PC-3 (cell line): ENCODE measurements around the gene SBNO2. TPM values are rescaled to one million over a fixed set of nuclear protein-coding genes. Genes with fewer than 3 reads are reported as not detected.
A peak's percentile ranks its signal among the peaks of the same experiment; 100 is the strongest.

Experiments
- ATAC-seq: fragments of 200-7000 bp; cut with Tn5 transposase; 2 replicates; pipeline ENCODE4 v1.9.1; 2020; ENCODE audit warnings: mild to moderate bottlenecking, moderate library complexity
- BruUV-seq: library from RNA; stranded (reverse); fragments of 400-500 nt; replicated peaks from 2 replicates; lab custom pipeline; 2021; lab: Mats Ljungman, UMichigan
- CTCF ChIA-PET: fragments of 300-600 bp; sonication (Branson Sonifier 250); formaldehyde crosslinking; loops from one replicate; lab custom pipeline; 2022; ENCODE audit warnings: antibody characterized with exemption; lab: Charles Lee
- POLR2A ChIA-PET: fragments of 300-600 bp; sonication (Branson Sonifier 250); formaldehyde crosslinking; loops from one replicate; lab custom pipeline; 2022; ENCODE audit warnings: antibody characterized with exemption; ENCODE audit not compliant: unreplicated experiment; lab: Charles Lee
- DNase-seq: peaks from one replicate; pipeline ENCODE4 v3.0.0-alpha.2; 2015
- H2AFZ ChIP-seq: fragments of 300-600 bp; sonication (generic); 2 replicates; pipeline ENCODE4 v1.6.0; 2016; ENCODE audit warnings: antibody characterized with exemption, low read length
- H3F3A ChIP-seq: fragments of 300-600 bp; sonication (generic); one replicate; pipeline ENCODE4 v1.6.0; 2017; ENCODE audit warnings: antibody characterized with exemption, low read length, control low read depth, mild to moderate bottlenecking; ENCODE audit not compliant: unreplicated experiment
- H3K27ac ChIP-seq: fragments of 300-600 bp; sonication (generic); 2 replicates; pipeline ENCODE4 v1.5.1; 2016; ENCODE audit warnings: mild to moderate bottlenecking, low read length
- H3K27me3 ChIP-seq: fragments of 300-600 bp; sonication (generic); 2 replicates; pipeline ENCODE4 v1.6.1; 2016; ENCODE audit warnings: low read length, mixed read lengths
- H3K36me3 ChIP-seq: fragments of 300-600 bp; sonication (generic); 2 replicates; pipeline ENCODE4 v1.6.1; 2016; ENCODE audit warnings: low read depth, mixed run types, low read length, mixed read lengths
- H3K4me1 ChIP-seq: fragments of 300-600 bp; sonication (generic); 2 replicates; pipeline ENCODE4 v1.5.1; 2016; ENCODE audit warnings: low read length; ENCODE audit not compliant: insufficient read depth
- H3K4me2 ChIP-seq: fragments of 300-600 bp; sonication (generic); 2 replicates; pipeline ENCODE4 v1.6.0; 2016; ENCODE audit warnings: low read length
- H3K4me3 ChIP-seq: fragments of 300-600 bp; sonication (generic); 2 replicates; pipeline ENCODE4 v1.5.1; 2016; ENCODE audit warnings: mild to moderate bottlenecking, low read length, mixed read lengths
- H3K79me2 ChIP-seq: fragments of 300-600 bp; sonication (generic); 2 replicates; pipeline ENCODE4 v1.6.1; 2017; ENCODE audit warnings: low read length, mixed read lengths
- H3K9ac ChIP-seq: fragments of 300-600 bp; sonication (generic); 2 replicates; pipeline ENCODE4 v1.6.0; 2016; ENCODE audit warnings: mild to moderate bottlenecking, low read length
- H3K9me2 ChIP-seq: fragments of 300-600 bp; sonication (generic); replicated peaks from 2 replicates; pipeline ENCODE4 v1.6.1; 2016; ENCODE audit warnings: mixed run types, low read length, mixed read lengths
- H3K9me3 ChIP-seq: fragments of 300-600 bp; sonication (generic); 2 replicates; pipeline ENCODE4 v1.6.1; 2016; ENCODE audit warnings: low read length, mixed read lengths
- H4K20me1 ChIP-seq: fragments of 300-600 bp; sonication (generic); 2 replicates; pipeline ENCODE4 v1.6.1; 2016; ENCODE audit warnings: low read length, mixed read lengths
- EZH2 ChIP-seq: fragments of 300-600 bp; sonication (generic); IDR thresholded peaks from one replicate; pipeline ENCODE4 v1.6.1; 2017; ENCODE audit warnings: antibody characterized with exemption, mild to moderate bottlenecking, low read length; ENCODE audit not compliant: unreplicated experiment
- EZH2phosphoT487 ChIP-seq: fragments of 300-600 bp; sonication (generic); IDR thresholded peaks from 2 replicates; pipeline ENCODE4 v1.6.1; 2018; ENCODE audit warnings: mild to moderate bottlenecking, antibody characterized with exemption, low read length, borderline replicate concordance
- intact Hi-C: fragments of 100-400 bp; cut with micrococcal nuclease; formaldehyde crosslinking; loops from 2 replicates; pipeline ENCODE4 v1.9.0; 2023
- total RNA-seq: library from RNA; depleted of rRNA; stranded (reverse); fragments of >200 nt; gene quantifications from 2 replicates; pipeline ENCODE4 v1.2.3, GENCODE V29; 2014
- TF ChIP-seq, protein P1 (sequence below): fragments of 300-600 bp; sonication (generic); conservative IDR thresholded peaks from 2 replicates; pipeline ENCODE4 v1.5.1; 2017; ENCODE audit warnings: antibody characterized with exemption, low read depth, mild to moderate bottlenecking, low read length

SBNO2 gene
- total RNA-seq, 1 experiment from 2014 or later = 62.4 TPM

DNA sequence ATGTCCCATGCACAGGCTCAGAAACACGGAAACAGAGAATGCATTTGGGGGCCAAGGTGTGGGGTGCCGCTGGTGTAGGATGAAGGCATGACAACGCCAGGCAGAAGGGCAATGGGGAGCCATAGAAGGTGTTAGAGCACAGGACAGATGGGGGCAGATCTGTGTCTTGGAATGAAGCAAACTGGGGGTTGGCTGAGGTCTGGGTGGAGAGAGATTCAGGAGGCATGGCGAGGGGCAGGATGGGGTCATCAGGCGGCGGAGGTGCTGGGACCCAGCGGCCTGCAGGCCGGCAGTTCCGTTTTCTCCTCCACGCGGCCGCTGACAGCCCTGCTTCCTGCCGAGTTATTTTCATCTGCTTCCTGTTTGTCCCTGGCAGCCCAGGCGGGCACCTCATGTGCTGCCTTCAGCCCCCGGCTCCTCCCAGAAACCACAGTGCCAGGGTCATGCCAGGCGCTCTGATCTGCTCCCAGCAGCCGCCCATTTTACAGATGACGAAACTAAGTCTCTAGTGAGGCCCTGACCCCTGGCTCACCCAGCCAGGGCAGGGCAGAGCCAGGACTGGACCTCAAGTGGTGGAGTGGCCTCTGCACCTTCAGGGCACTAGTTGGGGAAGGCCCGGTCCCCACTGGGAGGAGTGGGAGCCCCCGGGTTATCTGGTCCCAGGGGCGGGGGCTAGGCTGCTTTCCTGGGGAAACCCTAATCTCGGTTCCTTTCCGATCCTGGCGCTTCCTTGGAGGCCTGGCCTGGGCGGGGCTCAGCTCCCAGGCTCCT lies 104.9 kb downstream of the SBNO2 start:
- DNase-seq = no peak
- H3K36me3 ChIP-seq = no peaks in the 10 kb centered on the region
- no TSS peak for BruUV-seq
- no peak overlapping the region for H3K27ac ChIP-seq
- H3K9me2 ChIP-seq = no peaks in the 10 kb centered on the region
- ChIA-PET CTCF (no interaction called here), POLR2A (no interaction called here)
- TF ChIP-seq EZH2phosphoT487 = no peak
- TF ChIP-seq, protein P1, sequence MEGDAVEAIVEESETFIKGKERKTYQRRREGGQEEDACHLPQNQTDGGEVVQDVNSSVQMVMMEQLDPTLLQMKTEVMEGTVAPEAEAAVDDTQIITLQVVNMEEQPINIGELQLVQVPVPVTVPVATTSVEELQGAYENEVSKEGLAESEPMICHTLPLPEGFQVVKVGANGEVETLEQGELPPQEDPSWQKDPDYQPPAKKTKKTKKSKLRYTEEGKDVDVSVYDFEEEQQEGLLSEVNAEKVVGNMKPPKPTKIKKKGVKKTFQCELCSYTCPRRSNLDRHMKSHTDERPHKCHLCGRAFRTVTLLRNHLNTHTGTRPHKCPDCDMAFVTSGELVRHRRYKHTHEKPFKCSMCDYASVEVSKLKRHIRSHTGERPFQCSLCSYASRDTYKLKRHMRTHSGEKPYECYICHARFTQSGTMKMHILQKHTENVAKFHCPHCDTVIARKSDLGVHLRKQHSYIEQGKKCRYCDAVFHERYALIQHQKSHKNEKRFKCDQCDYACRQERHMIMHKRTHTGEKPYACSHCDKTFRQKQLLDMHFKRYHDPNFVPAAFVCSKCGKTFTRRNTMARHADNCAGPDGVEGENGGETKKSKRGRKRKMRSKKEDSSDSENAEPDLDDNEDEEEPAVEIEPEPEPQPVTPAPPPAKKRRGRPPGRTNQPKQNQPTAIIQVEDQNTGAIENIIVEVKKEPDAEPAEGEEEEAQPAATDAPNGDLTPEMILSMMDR = no peak
- no peak for TF ChIP-seq EZH2
- ATAC-seq = no peak
- H3K4me2 ChIP-seq = no peak overlapping the region
- no peaks in the 10 kb centered on the region for H3K9me3 ChIP-seq
- H3F3A ChIP-seq = no peaks in the 10 kb centered on the region
- no peaks in the 10 kb centered on the region for H3K27me3 ChIP-seq
- intact Hi-C loops = loop anchor here (5.0 kb wide), 1 partner anchor 33 kb away; the partner anchor contains the start of gene GPX4
- no peak overlapping the region for H2AFZ ChIP-seq
- H4K20me1 ChIP-seq = no peaks in the 10 kb centered on the region
- peaks cover 18% of the 10 kb centered on the region for H3K4me1 ChIP-seq
- 0 out of 2 replicates have a peak, but pooled peaks cover 4% of the 10 kb centered on the region for H3K79me2 ChIP-seq
- no peak overlapping the region for H3K9ac ChIP-seq
- no peak overlapping the region for H3K4me3 ChIP-seq

DNA sequence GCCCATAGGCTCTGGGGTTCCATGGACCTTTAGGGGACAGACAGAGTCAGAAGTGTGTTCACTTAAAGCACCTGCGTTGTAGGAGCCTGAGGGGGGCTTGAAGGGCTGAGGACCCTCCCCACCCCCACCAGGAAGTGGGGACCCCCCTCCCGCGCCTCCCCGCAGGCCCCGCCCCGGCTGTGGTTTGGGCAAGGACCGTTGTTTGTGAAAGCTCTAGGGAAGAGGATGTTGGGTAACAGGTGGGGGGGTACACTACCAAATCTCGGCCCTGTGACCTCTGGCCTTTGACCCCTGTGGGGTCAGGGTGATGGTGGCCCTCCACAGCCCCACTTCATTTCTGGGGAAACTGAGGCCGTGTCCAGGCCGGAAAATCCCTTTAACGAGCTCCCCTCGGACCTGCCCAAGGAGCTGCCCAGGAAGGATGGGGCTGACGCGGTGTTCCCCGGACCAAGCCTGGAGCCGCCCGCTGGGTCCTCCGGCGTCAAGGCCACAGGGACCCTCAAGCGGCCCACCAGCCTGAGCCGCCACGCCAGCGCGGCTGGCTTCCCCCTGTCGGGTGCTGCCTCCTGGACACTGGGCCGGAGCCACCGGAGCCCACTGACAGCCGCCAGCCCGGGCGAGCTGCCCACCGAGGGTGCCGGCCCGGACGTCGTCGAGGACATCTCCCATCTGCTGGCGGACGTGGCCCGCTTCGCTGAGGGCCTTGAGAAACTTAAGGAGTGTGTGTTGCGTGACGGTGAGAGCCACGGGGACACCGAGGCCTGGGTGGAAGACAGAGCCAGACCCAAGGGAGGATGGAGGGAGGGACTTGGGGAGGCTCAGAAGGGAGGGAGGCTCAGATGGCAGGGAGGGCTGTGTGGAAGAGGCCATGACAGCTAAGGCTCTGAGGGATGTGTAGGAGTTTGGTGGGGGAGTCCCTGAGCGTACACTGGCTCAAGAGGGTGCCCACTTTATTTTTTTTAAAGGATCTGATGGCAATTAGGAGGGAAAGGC lies 105.8 kb downstream of the SBNO2 start:
- no TSS peak for BruUV-seq
- Histone ChIP-seq H4K20me1 (no peaks in the 10 kb centered on the region), H3K9ac (peak overlapping the region; percentile 49; the same call in 1 of the 2 replicates), H3K9me3 (no peaks in the 10 kb centered on the region), H3K27ac (no peak overlapping the region), H3K36me3 (no peaks in the 10 kb centered on the region), H3K4me1 (peaks cover 18% of the 10 kb centered on the region), H2AFZ (no peak overlapping the region), H3K4me2 (peak overlapping the region; percentile 87), H3K27me3 (no peaks in the 10 kb centered on the region), H3K79me2 (0 out of 2 replicates have a peak, but pooled peaks cover 4% of the 10 kb centered on the region), H3K9me2 (no peaks in the 10 kb centered on the region), H3F3A (no peaks in the 10 kb centered on the region), H3K4me3 (peak overlapping the region; percentile 73)
- TF ChIP-seq EZH2 = no peak
- TF ChIP-seq, protein P1 = no peak
- TF ChIP-seq EZH2phosphoT487 = no peak
- ATAC-seq (no peak), DNase-seq (no peak)
- ChIA-PET POLR2A (no interaction called here), CTCF (no interaction called here)
- intact Hi-C loops = loop anchor here (5.0 kb wide), 1 partner anchor 34 kb away; the partner anchor contains the start of gene GPX4
